ENCODE data around the gene ZNF513.
"Not testable (repeated sequence)": the region's sequence is repeated elsewhere in the genome, so short reads cannot be mapped to it uniquely, and the experiment has no call there.

The ZNF513 gene, protein sequence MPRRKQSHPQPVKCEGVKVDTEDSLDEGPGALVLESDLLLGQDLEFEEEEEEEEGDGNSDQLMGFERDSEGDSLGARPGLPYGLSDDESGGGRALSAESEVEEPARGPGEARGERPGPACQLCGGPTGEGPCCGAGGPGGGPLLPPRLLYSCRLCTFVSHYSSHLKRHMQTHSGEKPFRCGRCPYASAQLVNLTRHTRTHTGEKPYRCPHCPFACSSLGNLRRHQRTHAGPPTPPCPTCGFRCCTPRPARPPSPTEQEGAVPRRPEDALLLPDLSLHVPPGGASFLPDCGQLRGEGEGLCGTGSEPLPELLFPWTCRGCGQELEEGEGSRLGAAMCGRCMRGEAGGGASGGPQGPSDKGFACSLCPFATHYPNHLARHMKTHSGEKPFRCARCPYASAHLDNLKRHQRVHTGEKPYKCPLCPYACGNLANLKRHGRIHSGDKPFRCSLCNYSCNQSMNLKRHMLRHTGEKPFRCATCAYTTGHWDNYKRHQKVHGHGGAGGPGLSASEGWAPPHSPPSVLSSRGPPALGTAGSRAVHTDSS

DNA sequence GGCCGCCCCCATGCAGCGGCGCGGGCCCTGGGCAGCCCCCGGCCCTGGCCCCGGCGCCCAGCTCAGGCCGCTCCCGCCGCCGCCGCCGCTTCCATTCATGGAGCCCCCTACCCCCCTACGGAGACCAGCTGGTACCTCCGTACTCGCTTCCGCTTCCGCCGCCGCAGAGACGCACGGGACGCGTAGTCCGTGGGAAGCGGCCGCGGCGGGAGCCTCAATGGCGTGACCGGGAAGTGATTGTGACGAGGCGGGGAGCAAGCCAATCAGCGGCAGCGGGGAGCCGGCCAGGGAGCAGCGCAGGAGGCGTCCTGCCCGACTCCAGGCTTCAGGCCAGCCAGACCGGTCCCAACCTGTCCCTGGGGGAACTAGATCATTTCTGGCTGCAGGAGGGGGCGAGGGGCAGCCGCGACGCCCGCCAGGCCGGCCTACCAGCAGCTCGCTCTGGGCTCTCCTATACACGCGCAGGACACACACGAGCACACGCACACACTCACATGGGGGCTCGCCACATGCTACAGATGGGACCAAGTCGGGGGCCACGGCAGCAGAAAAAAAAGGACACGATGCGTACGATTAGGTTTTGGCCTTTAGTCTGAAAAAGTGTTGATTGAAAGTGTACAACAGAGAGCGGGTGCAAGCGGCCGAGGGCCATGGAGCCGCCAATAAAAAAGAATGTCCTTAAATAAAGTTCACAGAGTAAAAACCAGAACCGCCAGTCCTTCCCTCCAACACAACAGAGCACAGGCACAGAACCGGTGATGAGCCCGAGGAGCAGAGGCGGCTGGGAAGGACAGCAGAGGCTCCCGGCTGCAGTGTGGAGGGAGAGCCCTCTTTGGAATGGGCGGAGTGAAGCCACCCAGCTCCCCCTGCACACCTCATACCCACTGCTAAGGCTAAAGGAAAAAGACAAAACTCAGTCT is at the start of gene ZNF513:
TSS of gene ZNF513 (minus strand) at position 109 of the 920 bp plus-strand sequence. CDS start 208 bp downstream, outside the sequence.
- peak; percentile 95 to 97 (median 96) for DNase-seq

DNA sequence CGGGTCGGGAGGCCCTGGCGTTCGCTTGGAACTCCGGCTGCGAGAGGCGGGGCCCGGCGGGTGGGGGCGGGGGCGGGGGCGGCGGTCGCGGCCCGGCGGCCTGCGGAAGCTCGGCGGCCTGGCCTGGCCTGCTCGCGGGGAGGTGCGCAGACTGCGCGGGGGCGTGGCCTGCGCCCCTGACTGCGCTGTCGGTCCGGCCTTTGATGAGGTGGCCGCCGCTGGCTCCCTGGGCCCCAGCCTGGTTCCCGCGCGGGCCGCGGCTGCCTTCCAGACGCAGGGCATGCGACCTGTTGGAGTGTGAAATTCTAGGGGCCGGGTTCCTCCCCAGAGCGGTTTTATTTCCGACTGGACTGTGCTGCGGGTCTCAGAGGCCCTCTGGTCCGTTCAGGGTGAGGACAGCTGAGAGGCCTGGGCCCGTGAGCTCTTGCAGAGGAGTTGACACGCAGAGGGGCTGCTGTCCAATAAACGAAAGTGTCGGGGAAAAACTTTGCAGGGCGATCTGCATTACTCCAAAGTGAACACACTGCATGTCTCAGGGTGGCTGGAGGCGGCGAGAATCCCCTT is 48.5 kb upstream of the ZNF513 start:
- DNase-seq, result peak; percentile 79 to 90 (median 88)

DNA sequence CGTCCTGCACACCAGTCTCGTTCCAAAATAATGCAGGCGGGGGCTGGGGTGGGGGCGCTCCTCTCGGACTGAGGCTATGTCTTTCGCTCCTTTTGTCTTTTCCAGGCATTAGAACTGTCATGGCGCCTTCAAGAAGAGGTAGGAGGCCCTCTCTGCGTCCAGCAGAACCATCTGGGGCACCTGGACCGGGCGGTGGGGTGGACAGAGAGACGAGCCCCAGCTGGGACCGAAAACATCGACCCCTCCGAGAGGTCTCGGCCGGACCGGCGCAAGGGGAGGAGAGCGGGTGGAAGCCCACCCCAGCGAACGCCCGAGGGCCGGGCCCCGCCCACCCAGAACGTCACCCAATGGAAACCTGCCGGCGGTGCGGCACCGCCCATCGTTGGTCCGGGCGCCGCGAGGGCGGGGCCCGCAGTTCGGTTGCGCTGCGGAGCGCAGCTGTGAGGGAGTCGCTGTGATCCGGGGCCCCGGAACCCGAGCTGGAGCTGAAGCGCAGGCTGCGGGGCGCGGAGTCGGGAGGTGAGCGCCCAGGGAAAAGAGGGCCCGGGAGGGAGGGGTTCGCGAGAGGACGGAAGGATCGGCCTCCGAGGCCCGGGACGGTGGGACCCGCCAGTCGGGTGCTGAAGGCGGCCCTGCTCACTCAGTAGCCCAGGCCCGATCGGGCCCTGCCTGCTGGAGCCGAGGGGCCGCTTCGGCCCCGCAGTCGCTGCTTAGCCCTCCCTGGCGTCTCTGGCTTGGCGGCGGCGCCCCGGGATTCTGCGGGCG is 47.9 kb upstream of the ZNF513 start, which contains the start of gene NRBP1:
TSS of gene NRBP1 (plus strand) at position 419 of the 765 bp plus-strand sequence. CDS start 4,643 bp downstream, outside the sequence.
- DNase-seq, result peak; percentile 96 to 97 (median 97)

DNA sequence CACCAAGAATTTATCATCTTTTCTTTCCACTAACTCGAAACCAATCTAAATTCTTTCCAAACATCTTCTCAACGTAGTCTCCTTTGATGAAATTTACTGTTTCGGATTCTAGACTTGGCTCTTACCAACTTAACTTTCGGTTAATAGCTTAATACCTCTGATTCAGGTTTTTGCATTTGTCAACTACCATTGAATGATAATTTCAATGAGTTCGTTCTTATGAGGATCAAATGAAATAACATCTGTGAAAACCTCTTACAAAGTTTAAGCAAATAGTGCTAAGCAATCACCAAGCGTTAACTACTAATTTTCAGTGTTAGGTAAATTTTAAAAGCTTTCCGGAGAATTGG is 47.3 kb upstream of the ZNF513 start:
- no peak for DNase-seq

DNA sequence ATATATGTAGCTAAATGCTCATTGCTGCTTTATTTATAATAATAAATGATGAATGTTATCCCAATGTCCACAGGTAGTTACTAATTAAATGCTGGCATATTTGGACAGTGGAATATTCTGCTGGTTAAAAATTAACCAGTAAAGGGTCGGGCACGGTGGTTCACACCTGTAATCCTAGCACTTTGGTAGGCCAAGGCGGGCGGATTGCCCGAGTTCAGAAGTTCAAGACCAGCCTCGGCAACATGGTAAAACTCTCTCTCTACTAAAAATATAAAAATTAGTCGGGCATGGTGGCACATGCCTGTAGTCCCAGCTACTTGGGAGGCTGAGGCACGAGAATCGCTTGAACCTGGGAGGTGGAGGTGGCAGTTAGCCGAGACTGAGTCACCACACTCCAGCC is 44.5 kb upstream of the ZNF513 start:
- DNase-seq, result not testable (repeated sequence)

DNA sequence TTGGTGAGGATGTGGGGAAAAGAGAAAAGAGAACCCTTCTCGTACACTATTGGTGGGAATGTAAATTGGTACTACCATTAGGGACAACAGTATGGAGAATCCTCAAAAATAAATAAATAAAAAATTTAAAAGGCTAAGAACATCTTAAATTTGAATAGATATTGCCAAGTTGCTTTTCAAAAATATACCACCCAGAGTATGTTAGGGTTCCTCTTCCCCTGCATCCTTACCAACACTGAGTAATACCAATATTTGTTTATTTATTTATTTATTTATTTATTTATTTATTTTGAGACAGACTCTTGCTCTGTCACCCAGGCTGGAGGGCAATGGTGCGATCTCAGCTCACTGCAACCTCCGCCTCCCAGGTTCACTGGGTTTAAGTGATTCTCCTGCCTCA is 42.4 kb upstream of the ZNF513 start:
- DNase-seq, result no peak

DNA sequence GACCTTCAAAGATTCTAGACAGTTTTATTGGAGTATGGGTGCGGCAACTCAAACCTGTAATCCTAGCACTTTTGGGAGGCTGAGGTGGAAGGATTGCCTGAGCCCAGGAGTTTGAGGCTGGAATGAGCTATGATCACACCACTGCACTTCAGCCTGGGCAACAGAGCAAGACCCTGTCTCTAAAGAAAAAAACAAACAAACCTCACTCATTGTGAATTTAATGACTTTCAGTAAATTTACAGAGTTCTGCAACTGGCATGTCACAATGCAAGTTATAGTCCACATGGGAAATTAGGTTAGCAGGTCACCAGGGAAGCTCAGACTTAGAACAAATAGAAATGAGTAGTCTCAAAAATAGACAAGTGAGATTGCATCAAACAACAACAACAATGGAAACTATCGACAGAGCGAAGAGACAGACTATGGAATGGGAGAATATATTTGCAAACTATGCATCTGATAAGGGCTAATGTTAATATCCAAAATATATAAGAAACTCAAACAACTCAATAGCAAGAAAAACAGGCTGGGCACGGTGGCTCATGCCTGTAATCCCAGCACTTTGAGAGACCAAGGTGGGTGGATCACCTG is 41.2 kb upstream of the ZNF513 start:
- no peak for DNase-seq

DNA sequence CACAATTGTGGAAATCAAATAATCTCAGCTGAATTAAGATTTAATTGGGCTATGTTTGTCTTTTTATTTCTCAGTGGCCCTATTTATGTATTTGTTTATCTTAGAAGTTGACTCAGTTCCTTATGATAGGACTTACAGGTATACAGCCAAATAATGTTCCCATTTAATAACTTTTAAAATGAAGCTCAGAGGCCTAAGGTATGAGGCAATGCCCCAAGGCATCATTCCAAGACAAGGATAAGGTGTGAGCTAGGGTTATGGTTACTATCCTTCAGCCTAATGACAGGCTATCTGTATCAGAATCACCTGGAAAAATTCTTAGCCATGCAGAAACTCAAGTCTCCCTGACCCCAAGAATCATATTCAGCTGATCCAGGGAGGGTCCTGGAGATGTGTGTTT is 40.5 kb upstream of the ZNF513 start:
- no peak for DNase-seq

DNA sequence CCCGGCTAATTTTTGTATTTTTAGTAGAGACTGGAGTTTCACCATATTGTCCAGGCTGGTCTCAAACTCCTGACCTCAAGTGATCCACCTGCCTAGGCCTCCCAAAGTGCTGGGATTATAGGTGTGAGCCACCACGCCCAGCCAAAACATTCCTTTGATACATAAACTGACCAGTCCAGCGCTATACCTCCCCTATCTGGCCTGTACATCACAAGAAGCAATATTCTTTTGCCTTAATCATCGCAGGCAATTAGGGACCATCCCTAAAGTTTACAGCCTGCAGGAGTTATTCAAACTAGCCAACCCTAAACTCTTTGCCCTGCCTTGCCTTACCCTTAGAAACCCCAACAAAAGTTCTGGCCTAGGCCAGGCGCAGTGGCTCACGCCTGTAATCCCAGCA is 35.6 kb upstream of the ZNF513 start:
- no peak for DNase-seq

DNA sequence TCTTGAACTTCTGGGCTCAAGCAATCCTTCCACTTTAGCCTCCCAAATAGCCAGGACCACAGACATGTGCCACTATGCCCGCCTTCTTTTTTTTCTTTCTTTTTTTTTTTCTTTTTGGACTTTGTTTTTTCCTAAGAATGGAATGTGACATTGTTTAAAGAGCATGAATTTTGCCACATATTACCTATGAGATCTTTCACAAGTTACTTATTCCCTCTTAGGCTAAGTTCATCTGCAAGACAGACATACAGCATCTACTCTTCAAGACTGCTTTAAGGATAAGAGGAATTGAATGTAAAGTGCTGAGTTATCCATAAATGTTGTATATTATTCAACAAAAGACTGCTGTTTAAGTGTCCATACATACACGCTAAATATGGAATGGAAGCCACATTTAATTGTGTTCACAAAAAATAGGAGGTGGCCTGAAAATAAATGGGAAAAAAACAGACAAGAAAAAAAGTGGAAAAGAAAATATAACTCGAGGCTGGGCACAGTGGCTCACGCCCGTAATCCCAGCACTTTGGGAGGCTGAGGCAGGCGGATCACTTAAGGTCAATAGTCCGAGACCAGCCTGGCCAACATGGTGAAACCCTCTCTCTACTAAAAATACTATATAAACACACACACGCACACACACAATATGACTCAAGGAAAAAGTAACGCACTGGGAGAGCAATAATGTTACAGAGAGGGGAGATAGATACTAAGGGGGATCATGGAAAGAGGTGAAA is 32.1 kb upstream of the ZNF513 start:
- no peak for DNase-seq

DNA sequence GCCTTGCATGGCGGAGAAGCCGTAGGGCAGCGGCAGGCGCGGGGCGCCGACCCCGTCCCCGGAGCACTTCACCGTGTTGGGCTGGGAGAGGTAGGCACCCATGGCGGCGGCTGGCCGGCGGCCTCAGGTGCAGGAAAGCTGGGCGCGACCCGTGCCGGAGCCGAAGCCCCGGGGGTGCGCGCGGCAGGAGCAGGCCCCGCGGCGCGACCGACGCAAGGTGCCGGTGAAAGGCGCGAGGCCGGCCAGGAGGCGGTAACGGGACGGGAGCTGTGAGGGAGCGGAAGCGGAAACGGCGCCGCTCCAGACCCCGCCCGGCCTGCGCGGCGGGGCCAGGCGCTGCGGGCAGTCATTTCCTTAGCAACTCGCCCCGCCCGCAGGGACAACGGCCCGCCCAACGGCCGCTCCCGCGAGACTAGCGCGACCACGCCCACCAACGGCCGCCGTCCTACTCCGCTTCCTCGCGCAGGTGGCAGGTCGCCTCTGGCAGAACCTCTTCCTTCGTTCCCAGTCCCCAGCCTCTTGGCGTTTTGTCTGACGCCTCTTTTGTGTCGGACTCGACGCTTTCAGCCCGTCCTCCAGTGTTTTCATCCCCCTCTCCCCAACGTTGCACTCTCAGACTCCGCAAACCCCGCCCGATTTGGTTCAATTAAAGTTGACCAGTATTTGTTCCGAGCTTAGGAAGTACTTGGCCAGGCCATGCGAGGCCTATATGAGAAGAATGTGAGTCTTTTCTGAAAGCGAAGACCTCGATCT is 29.0 kb upstream of the ZNF513 start, which contains the start of gene PPM1G:
TSS of gene PPM1G (minus strand) at position 271 of the 753 bp plus-strand sequence. CDS start at position 102, 169 bp downstream.
- peak; percentile 98 to 99 (median 98) for DNase-seq

DNA sequence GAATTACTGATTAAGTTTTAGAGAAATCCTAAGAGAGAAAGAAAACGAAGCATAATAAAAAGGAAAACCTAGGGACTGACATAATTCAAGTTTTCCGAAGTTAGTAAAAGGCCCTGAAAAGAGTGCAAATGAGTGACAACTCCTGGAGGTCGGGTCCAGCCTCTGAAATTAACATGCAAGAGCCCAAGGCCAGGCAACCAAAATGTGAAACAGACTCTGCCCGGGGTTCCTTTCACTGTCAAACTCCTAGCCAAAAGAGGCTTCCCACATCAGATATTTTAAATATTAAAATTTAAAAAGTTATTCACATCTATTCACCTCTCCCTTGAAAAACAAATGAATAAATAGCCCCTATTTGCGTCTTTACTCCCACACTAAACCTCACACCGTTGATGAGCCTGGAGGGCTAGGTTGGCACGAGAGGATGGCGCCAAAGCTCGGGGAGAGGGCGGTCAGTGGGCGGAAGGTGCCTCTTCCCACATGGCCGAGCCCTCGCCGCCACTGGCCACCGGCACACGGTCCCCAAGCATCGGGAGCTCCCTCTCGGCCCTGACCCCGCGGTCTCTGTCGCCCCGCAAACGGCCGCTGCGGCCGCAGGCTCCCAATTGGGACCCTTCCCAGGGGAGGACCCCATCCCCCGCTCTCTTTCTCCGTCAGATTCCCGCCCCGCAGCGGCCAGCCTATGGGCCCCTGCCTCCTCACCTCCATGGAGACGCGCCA is 28.2 kb upstream of the ZNF513 start:
- peak; percentile 24 to 71 (median 25) for DNase-seq

DNA sequence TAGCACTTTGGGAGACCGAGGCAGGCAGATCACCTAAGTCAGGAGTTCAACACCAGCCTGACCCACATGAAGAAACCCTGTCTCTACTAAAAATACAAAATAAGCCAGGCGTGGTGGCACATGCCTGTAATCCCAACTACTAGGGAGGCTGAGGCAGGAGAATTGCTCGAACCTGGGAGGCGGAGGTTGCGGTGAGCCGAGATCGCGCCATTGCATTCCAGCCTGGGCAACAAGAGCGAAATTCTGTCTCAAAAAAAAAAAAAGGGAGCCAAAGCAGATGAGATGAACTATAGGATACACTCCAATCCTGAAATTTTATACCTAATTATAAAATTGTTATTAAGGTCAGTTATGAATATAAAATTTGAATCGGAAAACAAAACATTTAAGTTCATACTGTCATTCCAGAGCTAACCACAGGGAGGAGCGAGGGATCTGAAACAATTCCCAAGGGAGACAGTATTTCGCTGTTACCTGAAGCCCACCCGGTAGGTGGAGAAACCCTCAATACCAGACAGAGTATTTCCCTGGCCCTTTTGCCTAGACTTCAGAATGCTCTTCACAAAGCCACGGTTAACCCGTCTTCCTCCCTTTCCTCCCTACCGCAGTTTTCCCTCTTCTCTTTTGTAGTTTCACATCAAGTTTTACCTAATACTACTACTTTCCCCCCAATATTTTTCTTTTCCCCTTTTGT is 27.4 kb upstream of the ZNF513 start:
- DNase-seq, result peak; percentile 33 to 79 (median 65)

DNA sequence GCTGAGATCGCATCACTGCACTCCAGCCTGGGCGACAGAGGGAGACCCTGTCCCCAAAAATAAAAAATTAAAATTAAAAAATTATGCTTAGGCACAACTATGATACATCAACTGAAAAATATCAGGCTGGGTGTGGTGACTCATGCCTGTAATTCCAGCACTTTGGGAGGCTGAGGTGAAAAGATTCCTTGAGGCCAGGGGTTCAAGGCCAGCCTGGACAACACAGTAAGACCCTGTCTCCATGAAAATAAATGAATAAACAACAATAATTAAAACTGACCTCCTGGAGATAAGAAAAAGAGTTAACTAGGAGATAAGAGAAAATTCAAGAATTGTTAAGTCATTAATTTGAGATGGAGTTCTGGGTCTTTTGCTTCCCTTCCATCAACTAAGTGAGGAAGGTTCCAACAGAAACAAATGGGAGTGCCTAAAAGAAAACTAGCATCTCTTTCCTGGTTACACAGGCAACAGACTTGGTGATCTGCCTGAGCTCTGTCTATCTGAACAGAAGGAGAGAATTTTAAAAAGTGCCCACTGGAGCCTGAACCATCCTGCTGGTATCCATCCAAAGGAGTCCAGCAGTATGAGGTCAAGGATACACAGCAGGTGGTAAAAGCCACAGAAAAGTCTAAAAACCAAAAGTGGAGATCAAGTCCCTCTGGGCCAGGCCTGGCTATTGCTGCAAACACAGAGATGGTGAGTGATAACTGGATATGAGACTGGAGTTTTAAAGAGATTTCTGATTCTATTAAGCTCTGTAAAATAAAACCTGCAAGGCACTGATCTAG is 20.0 kb upstream of the ZNF513 start:
- DNase-seq, result no peak

DNA sequence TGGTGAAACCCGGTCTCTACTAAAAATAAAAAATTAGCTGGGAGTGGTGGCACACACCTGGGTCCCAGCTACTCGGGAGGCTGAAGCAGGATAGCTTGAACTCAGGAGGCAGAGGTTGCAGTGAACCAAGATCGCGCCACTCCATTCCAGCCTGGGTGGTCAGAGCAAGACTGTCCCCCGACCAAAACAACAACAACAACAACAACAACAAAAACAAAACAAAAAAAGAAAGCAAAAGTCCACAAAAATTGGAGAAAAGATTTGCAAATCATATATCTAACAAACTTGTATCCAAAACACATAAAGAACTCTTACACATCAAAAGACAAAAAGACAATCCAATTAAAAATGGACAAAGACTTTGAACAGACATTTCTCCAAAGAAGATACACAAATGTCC is 18.4 kb upstream of the ZNF513 start:
- DNase-seq, result no peak

DNA sequence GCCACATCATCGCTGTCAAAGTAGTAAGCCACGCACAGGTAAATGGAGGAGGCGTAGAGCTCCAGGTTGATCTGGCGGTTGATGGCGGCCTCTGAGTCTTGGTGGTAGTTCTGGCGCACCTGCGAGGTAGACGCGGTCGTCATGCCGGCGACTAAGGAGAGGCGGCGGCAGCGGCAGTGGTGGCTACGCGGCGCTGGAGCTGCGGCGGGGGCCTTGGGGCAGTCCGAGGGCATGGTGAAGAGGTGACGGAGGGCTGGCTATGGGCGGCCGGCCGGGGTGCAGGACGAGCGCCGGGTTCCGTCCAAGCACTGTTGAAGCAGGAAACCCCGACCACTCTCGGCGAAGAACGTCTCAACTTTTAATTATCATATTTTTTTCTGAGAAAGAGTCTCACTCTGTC is 12.7 kb upstream of the ZNF513 start:
- DNase-seq, result no peak

DNA sequence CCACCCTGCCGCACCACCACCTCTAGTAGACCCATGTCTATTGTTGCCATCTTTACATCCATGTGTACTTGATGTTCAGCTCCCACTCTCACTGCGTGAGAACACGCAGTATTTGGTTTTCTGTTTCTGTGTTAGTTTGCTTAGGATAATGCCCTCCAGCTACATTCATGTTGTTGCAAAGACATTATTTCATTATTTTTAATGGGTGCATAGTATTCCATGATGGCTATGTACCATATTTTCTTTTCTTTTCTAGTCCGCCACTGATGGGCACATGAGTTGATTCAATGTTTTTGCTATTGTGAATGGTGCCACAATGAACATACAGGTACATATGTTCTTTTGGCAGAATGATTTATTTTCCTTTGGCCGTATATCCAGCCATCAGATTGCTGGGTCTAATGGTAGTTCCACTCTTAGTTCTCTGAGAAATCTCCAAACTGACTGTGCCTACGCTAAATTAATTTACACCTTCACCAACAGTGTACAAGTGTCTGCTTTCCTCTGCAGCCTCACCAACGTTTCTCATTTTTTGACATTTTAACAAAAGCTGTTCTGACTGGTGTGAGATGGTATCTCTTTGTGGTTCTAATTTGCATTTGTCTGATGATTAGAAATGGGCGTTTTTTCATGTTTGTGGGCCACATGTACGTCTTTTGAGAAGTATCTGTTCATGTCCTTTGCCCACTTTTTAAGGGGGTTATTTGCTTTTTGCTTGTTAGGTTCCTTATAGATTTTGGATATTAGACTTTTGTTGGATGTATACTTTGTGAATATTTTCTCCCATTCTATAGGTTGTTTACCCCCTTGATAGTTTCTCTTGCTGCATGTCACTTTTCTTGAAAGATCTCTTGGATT is 10.5 kb upstream of the ZNF513 start:
- DNase-seq, result no peak
